ENCODE results near the gene VAC14.

Gene VAC14

DNA sequence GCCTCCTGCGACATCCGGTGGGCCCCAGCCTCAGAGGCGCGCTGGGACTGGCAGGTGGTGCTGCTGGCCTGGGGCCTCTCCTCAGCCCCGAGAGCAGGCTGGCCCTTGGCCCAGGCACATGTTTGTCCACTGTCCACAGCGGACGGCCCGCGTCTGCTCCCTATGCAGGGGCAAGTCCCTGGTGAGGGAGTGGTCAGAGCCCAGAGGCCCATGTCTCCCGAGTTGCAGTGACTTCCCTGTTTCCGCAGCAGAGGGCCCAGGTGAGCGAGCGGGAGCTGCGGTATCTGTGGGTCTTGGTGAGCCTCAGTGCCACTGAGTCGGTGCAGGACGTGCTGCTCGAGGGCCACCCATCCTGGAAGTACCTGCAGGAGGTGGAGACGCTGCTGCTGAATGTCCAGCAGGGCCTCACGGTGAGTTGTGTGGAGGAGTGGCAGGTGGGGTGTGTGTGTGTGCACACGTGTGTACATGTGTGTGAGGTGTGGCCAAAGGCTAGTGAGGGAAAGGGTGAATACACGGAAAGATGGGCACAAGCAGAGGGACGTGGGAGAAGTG, 144.2 kb downstream of the VAC14 start:
- no peaks in the 10 kb centered on the region for H3K27me3 ChIP-seq (ENCODE audit: insufficient read depth, low read length, poor library complexity, severe bottlenecking)
- H3K79me2 ChIP-seq (ENCODE audit: insufficient read depth, low read length): no peaks in the 10 kb centered on the region
- no peak overlapping the region for H3K4me2 ChIP-seq (ENCODE audit: low read depth, low read length, poor library complexity, severe bottlenecking)
- no peaks in the 10 kb centered on the region for H3F3A ChIP-seq (ENCODE audit: low read depth)
- TF ChIP-seq, protein P1, sequence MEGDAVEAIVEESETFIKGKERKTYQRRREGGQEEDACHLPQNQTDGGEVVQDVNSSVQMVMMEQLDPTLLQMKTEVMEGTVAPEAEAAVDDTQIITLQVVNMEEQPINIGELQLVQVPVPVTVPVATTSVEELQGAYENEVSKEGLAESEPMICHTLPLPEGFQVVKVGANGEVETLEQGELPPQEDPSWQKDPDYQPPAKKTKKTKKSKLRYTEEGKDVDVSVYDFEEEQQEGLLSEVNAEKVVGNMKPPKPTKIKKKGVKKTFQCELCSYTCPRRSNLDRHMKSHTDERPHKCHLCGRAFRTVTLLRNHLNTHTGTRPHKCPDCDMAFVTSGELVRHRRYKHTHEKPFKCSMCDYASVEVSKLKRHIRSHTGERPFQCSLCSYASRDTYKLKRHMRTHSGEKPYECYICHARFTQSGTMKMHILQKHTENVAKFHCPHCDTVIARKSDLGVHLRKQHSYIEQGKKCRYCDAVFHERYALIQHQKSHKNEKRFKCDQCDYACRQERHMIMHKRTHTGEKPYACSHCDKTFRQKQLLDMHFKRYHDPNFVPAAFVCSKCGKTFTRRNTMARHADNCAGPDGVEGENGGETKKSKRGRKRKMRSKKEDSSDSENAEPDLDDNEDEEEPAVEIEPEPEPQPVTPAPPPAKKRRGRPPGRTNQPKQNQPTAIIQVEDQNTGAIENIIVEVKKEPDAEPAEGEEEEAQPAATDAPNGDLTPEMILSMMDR (conservative IDR thresholded peaks at IDR 0.05; ENCODE audit: low read length): no peak
- no peak for TF ChIP-seq EZH2phosphoT487 (IDR thresholded peaks at IDR 0.05; ENCODE audit: borderline replicate concordance)
- no peaks in the 10 kb centered on the region for H3K36me3 ChIP-seq (ENCODE audit: insufficient read depth, low read length)
- no peaks in the 10 kb centered on the region for H3K9me2 ChIP-seq (replicated peaks; ENCODE audit: low read depth, low read length)
- H3K9me3 ChIP-seq (ENCODE audit: insufficient read depth, low read depth, low read length): no peaks in the 10 kb centered on the region
- no peak overlapping the region for H3K9ac ChIP-seq (ENCODE audit: low read depth, low read length, poor library complexity, severe bottlenecking)
- H3K4me1 ChIP-seq (ENCODE audit: insufficient read depth, low read length, poor library complexity, severe bottlenecking): no peaks in the 10 kb centered on the region
- H2AFZ ChIP-seq (ENCODE audit: low read length): no peak overlapping the region
- no peaks in the 10 kb centered on the region for H4K20me1 ChIP-seq (ENCODE audit: insufficient read depth, low read length, poor library complexity, severe bottlenecking)
- no peak overlapping the region for H3K4me3 ChIP-seq (ENCODE audit: low read length, poor library complexity, severe bottlenecking)

GRCh38 chr16:70656065-70656711, 144.8 kb downstream of the VAC14 start:
- Histone ChIP-seq H3K4me2 (ENCODE audit: low read depth, low read length, poor library complexity, severe bottlenecking) (no peak overlapping the region), H3K9me2 (replicated peaks; ENCODE audit: low read depth, low read length) (no peaks in the 10 kb centered on the region), H2AFZ (ENCODE audit: low read length) (no peak overlapping the region), H3K4me1 (ENCODE audit: insufficient read depth, low read length, poor library complexity, severe bottlenecking) (no peaks in the 10 kb centered on the region), H3F3A (ENCODE audit: low read depth) (no peaks in the 10 kb centered on the region), H3K9me3 (ENCODE audit: insufficient read depth, low read depth, low read length) (no peaks in the 10 kb centered on the region), H3K27me3 (ENCODE audit: insufficient read depth, low read length, poor library complexity, severe bottlenecking) (no peaks in the 10 kb centered on the region), H4K20me1 (ENCODE audit: insufficient read depth, low read length, poor library complexity, severe bottlenecking) (no peaks in the 10 kb centered on the region), H3K36me3 (ENCODE audit: insufficient read depth, low read length) (no peaks in the 10 kb centered on the region), H3K79me2 (ENCODE audit: insufficient read depth, low read length) (no peaks in the 10 kb centered on the region), H3K4me3 (ENCODE audit: low read length, poor library complexity, severe bottlenecking) (no peak overlapping the region), H3K9ac (ENCODE audit: low read depth, low read length, poor library complexity, severe bottlenecking) (no peak overlapping the region)
- TF ChIP-seq, protein P1 (conservative IDR thresholded peaks at IDR 0.05; ENCODE audit: low read length): no peak
- no peak for TF ChIP-seq EZH2phosphoT487 (IDR thresholded peaks at IDR 0.05; ENCODE audit: borderline replicate concordance)

- Histone ChIP-seq H3K79me2 (ENCODE audit: insufficient read depth, low read length) (no peaks in the 10 kb centered on the region), H3K4me3 (ENCODE audit: low read length, poor library complexity, severe bottlenecking) (no peak overlapping the region), H3K9me3 (ENCODE audit: insufficient read depth, low read depth, low read length) (no peaks in the 10 kb centered on the region), H3K9me2 (replicated peaks; ENCODE audit: low read depth, low read length) (no peaks in the 10 kb centered on the region), H3K4me2 (ENCODE audit: low read depth, low read length, poor library complexity, severe bottlenecking) (no peak overlapping the region), H3K9ac (ENCODE audit: low read depth, low read length, poor library complexity, severe bottlenecking) (no peak overlapping the region), H3K4me1 (ENCODE audit: insufficient read depth, low read length, poor library complexity, severe bottlenecking) (no peaks in the 10 kb centered on the region), H4K20me1 (ENCODE audit: insufficient read depth, low read length, poor library complexity, severe bottlenecking) (no peaks in the 10 kb centered on the region), H3F3A (ENCODE audit: low read depth) (no peaks in the 10 kb centered on the region), H3K27me3 (ENCODE audit: insufficient read depth, low read length, poor library complexity, severe bottlenecking) (no peaks in the 10 kb centered on the region), H2AFZ (ENCODE audit: low read length) (peak overlapping the region; percentile 67), H3K36me3 (ENCODE audit: insufficient read depth, low read length) (no peaks in the 10 kb centered on the region)
- TF ChIP-seq, protein P1 (conservative IDR thresholded peaks at IDR 0.05; ENCODE audit: low read length): peak; percentile 95
- TF ChIP-seq EZH2phosphoT487 (IDR thresholded peaks at IDR 0.05; ENCODE audit: borderline replicate concordance): no peak
Observed at GRCh38 chr16:70653809-70654771, 146.9 kb downstream of the VAC14 start.
